Uterus (tissue), 2 donors: ENCODE measurements around the gene FAM156B.
"Not testable (repeated sequence)": the region's sequence is repeated elsewhere in the genome, so short reads cannot be mapped to it uniquely, and the experiment has no call there.

Experiments used
- POLR2A ChIP-seq, 2 donors: fragments of 450-650 bp; IDR thresholded peaks; one replicate each; pipeline ENCODE4 v1.6.1; 2016; ENCODE audit warnings: antibody characterized with exemption in 2 of 2, mild to moderate bottlenecking in 1 of 2, moderate library complexity in 1 of 2
- TF ChIP-seq, protein P1 (sequence below), 4 experiments: fragments of 200-600 bp in 2 of 4; fragments of 450-650 bp in 2 of 4; sonication (generic) in 2 of 4; IDR thresholded peaks; one replicate each; pipeline ENCODE4 v1.5.1; 2016 to 2019; ENCODE audit warnings: antibody characterized with exemption in 4 of 4, mild to moderate bottlenecking in 2 of 4, moderate library complexity in 1 of 4

GRCh38 chrX:52913681-52914080, 16.6 kb downstream of the FAM156B start:
- TF ChIP-seq, protein P1, sequence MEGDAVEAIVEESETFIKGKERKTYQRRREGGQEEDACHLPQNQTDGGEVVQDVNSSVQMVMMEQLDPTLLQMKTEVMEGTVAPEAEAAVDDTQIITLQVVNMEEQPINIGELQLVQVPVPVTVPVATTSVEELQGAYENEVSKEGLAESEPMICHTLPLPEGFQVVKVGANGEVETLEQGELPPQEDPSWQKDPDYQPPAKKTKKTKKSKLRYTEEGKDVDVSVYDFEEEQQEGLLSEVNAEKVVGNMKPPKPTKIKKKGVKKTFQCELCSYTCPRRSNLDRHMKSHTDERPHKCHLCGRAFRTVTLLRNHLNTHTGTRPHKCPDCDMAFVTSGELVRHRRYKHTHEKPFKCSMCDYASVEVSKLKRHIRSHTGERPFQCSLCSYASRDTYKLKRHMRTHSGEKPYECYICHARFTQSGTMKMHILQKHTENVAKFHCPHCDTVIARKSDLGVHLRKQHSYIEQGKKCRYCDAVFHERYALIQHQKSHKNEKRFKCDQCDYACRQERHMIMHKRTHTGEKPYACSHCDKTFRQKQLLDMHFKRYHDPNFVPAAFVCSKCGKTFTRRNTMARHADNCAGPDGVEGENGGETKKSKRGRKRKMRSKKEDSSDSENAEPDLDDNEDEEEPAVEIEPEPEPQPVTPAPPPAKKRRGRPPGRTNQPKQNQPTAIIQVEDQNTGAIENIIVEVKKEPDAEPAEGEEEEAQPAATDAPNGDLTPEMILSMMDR (IDR thresholded peaks at IDR 0.05): not testable (repeated sequence)
- not testable (repeated sequence) for TF ChIP-seq POLR2A (IDR thresholded peaks at IDR 0.05)
